H1 (cell line): ENCODE data around the gene CGB3. TPM values are rescaled to one million over a fixed set of nuclear protein-coding genes. Genes with fewer than 3 reads are reported as not detected.

Experiments
- CTCF ChIA-PET: fragments of 300-600 bp; sonication (Branson Sonifier 250); formaldehyde crosslinking; loops from one replicate; lab custom pipeline; 2021; ENCODE audit not compliant: partially characterized antibody; lab: Charles Lee
- POLR2A ChIA-PET: fragments of 300-600 bp; sonication (Branson Sonifier 250); formaldehyde crosslinking; loops from one replicate; lab custom pipeline; 2021; ENCODE audit warnings: inconsistent platforms; ENCODE audit not compliant: partially characterized antibody; lab: Charles Lee
- DNase-seq, 2 experiments: peaks; one replicate each; pipeline versions ENCODE4 v3.0.0 to v3.0.0-alpha.2; 2010 to 2022; ENCODE audit warnings: low spot score in 2 of 2, low read depth in 1 of 2, mixed read lengths in 1 of 2
- FAIRE-seq: peaks from 2 replicates; lab custom pipeline; 2011; peaks lifted over from hg19 to GRCh38; lab: Jason Lieb, UNC
- H2AFZ ChIP-seq: 2 replicates; pipeline ENCODE4 v1.8.1; 2012; ENCODE audit warnings: low read length, inconsistent platforms
- H2AK5ac ChIP-seq: 2 replicates; pipeline ENCODE4 v1.6.1; 2013; ENCODE audit warnings: low read depth, low read length
- H2BK120ac ChIP-seq: replicated peaks from 2 replicates; pipeline ENCODE3; 2013; ENCODE audit warnings: low read depth, low read length, inconsistent platforms
- H2BK12ac ChIP-seq: 2 replicates; pipeline ENCODE4 v1.6.1; 2013; ENCODE audit warnings: low read depth, low read length
- H2BK15ac ChIP-seq: 2 replicates; pipeline ENCODE4 v1.6.1; 2013; ENCODE audit warnings: low read length
- H2BK20ac ChIP-seq: 2 replicates; pipeline ENCODE4 v1.6.1; 2013; ENCODE audit warnings: low read length
- H2BK5ac ChIP-seq: 2 replicates; pipeline ENCODE4 v1.6.1; 2013; ENCODE audit warnings: low read depth, low read length
- H3K14ac ChIP-seq: 2 replicates; pipeline ENCODE4 v1.6.1; 2013; ENCODE audit warnings: inconsistent platforms; ENCODE audit not compliant: insufficient read length
- H3K18ac ChIP-seq: 2 replicates; pipeline ENCODE4 v1.6.1; 2013; ENCODE audit warnings: low read length; ENCODE audit errors: extremely low read depth
- H3K23ac ChIP-seq: 2 replicates; pipeline ENCODE4 v1.6.1; 2013; ENCODE audit warnings: inconsistent platforms; ENCODE audit not compliant: insufficient read length
- H3K23me2 ChIP-seq: 2 replicates; pipeline ENCODE4 v1.6.1; 2013; ENCODE audit warnings: low read depth, low read length
- H3K27ac ChIP-seq: 2 replicates; pipeline ENCODE4 v1.6.1; 2011; ENCODE audit warnings: low read depth, low read length, inconsistent platforms
- H3K27me3 ChIP-seq, 4 experiments: replicated peaks in 1 of 4; 1 replicate in 1 of 4; 2 replicates in 3 of 4; pipeline versions ENCODE4 v1.6.1 to v1.8.1; 2011 to 2013; ENCODE audit warnings: low read length in 3 of 4, mild to moderate bottlenecking in 3 of 4, inconsistent platforms in 2 of 4, mixed read lengths in 2 of 4, moderate library complexity in 1 of 4; ENCODE audit not compliant: control insufficient read depth in 3 of 4, insufficient read depth in 3 of 4; ENCODE audit errors: extremely low read depth in 1 of 4
- H3K36me3 ChIP-seq, 4 experiments: 2 replicates each; pipeline versions ENCODE4 v1.6.1 to v1.8.1; 2011 to 2013; ENCODE audit warnings: mild to moderate bottlenecking in 4 of 4, low read length in 3 of 4, moderate library complexity in 2 of 4, control low read depth in 1 of 4, inconsistent platforms in 1 of 4; ENCODE audit not compliant: insufficient read depth in 4 of 4, control insufficient read depth in 2 of 4
- H3K4ac ChIP-seq: replicated peaks from 2 replicates; pipeline ENCODE3; 2013; ENCODE audit warnings: low read length, low read depth, mixed read lengths, inconsistent platforms; ENCODE audit not compliant: insufficient read length
- H3K4me1 ChIP-seq, 4 experiments: replicated peaks in 1 of 4; 1 replicate in 1 of 4; 2 replicates in 3 of 4; pipeline versions ENCODE4 v1.6.1 to v1.8.1; 2011 to 2013; ENCODE audit warnings: low read length in 3 of 4, inconsistent platforms in 2 of 4, mixed read lengths in 1 of 4; ENCODE audit not compliant: insufficient read depth in 4 of 4, control insufficient read depth in 3 of 4
- H3K4me2 ChIP-seq, 2 experiments: 2 replicates each; pipeline versions ENCODE4 v1.6.1 to v1.8.1; 2011 to 2013; ENCODE audit warnings: low read depth in 2 of 2, low read length in 2 of 2, control low read depth in 1 of 2, inconsistent platforms in 1 of 2, mild to moderate bottlenecking in 1 of 2; ENCODE audit not compliant: insufficient read depth in 1 of 2
- H3K4me3 ChIP-seq, 4 experiments: fragments of 200-600, 300-600 bp in 1 of 4; sonication (generic), shearing (Covaris generic), sonication (Bioruptor Twin) in 1 of 4; 2 replicates each; pipeline versions ENCODE4 v1.5.1 to v1.8.1; 2011 to 2016; ENCODE audit warnings: low read length in 4 of 4, low read depth in 3 of 4, control low read depth in 2 of 4, inconsistent platforms in 2 of 4, mild to moderate bottlenecking in 2 of 4, mixed read lengths in 1 of 4, moderate library complexity in 1 of 4; ENCODE audit not compliant: insufficient read depth in 2 of 4; ENCODE audit errors: extremely low read depth in 1 of 4
- H3K56ac ChIP-seq: replicated peaks from 2 replicates; pipeline ENCODE3; 2013; ENCODE audit warnings: low read depth, mild to moderate bottlenecking, mixed read lengths, low read length, inconsistent platforms; ENCODE audit not compliant: insufficient read length
- H3K79me1 ChIP-seq: 2 replicates; pipeline ENCODE4 v1.6.1; 2013; ENCODE audit warnings: low read depth, low read length, control low read depth
- H3K79me2 ChIP-seq, 2 experiments: 2 replicates each; pipeline versions ENCODE4 v1.6.1 to v1.8.1; 2012 to 2013; ENCODE audit warnings: low read length in 2 of 2, mild to moderate bottlenecking in 2 of 2, inconsistent platforms in 1 of 2; ENCODE audit not compliant: insufficient read depth in 2 of 2, control insufficient read depth in 1 of 2
- H3K9ac ChIP-seq, 4 experiments: replicated peaks in 1 of 4; 1 replicate in 1 of 4; 2 replicates in 3 of 4; pipeline versions ENCODE4 v1.6.1 to v1.8.1; 2011 to 2013; ENCODE audit warnings: low read depth in 3 of 4, low read length in 3 of 4, control low read depth in 2 of 4, mild to moderate bottlenecking in 2 of 4, moderate library complexity in 2 of 4, inconsistent platforms in 1 of 4; ENCODE audit errors: extremely low read depth in 1 of 4
- H3K9me3 ChIP-seq, 2 experiments: 2 replicates each; pipeline versions ENCODE4 v1.6.1 to v1.8.1; 2012 to 2013; ENCODE audit warnings: mild to moderate bottlenecking in 2 of 2, moderate library complexity in 2 of 2, control low read depth in 1 of 2, inconsistent platforms in 1 of 2, low read depth in 1 of 2, low read length in 1 of 2, mixed read lengths in 1 of 2; ENCODE audit not compliant: insufficient read depth in 2 of 2
- H4K20me1 ChIP-seq, 2 experiments: replicated peaks in 1 of 2; 2 replicates each; pipeline versions ENCODE3 to v1.8.1; 2011 to 2013; ENCODE audit warnings: inconsistent platforms in 2 of 2, low read length in 2 of 2, mild to moderate bottlenecking in 1 of 2; ENCODE audit not compliant: insufficient read depth in 2 of 2, control insufficient read depth in 1 of 2
- H4K5ac ChIP-seq: 2 replicates; pipeline ENCODE4 v1.6.1; 2013; ENCODE audit warnings: low read length, low read depth, mixed read lengths, inconsistent platforms; ENCODE audit not compliant: insufficient read length
- H4K8ac ChIP-seq: 2 replicates; pipeline ENCODE4 v1.8.0; 2013; ENCODE audit warnings: mild to moderate bottlenecking, moderate library complexity, low read length, inconsistent platforms; ENCODE audit not compliant: insufficient read depth; ENCODE audit errors: extremely low read depth
- H4K91ac ChIP-seq: replicated peaks from 2 replicates; pipeline ENCODE3; 2013; ENCODE audit warnings: low read length, mixed read lengths, inconsistent platforms; ENCODE audit not compliant: insufficient read length
- ASH2L ChIP-seq: fragments of 200-600, 300-600 bp; sonication (generic); IDR thresholded peaks from one replicate; pipeline ENCODE4 v1.7.1; 2017; ENCODE audit warnings: low read length
- CBX8 ChIP-seq: fragments of 300-800, 300-1000 bp; sonication (generic); IDR thresholded peaks from 2 replicates; pipeline ENCODE4 v1.7.1; 2016; ENCODE audit warnings: low read depth, low read length, borderline replicate concordance
- CTBP2 ChIP-seq: IDR thresholded peaks from 2 replicates; pipeline ENCODE4 v1.7.0; 2011; ENCODE audit warnings: borderline replicate concordance, mild to moderate bottlenecking, moderate library complexity, mixed read lengths, low read length; ENCODE audit not compliant: insufficient read depth, insufficient read length
- EGR1 ChIP-seq: IDR thresholded peaks from 2 replicates; pipeline ENCODE4 v1.6.1; 2011; ENCODE audit warnings: low read depth, low read length, borderline replicate concordance
- EP300 ChIP-seq, 2 experiments: IDR thresholded peaks; 1 replicate in 1 of 2; 2 replicates in 1 of 2; pipeline ENCODE4 v1.6.1; 2011 to 2012; ENCODE audit warnings: low read depth in 2 of 2, low read length in 2 of 2, mild to moderate bottlenecking in 2 of 2, borderline replicate concordance in 1 of 2, inconsistent platforms in 1 of 2, moderate library complexity in 1 of 2
- KDM4A ChIP-seq: IDR thresholded peaks from one replicate; pipeline ENCODE4 v1.7.1; 2012; ENCODE audit warnings: low read depth, mild to moderate bottlenecking, moderate library complexity, low read length, inconsistent platforms; ENCODE audit not compliant: severe bottlenecking
- POLR2A ChIP-seq, 2 experiments: IDR thresholded peaks; 1 replicate in 1 of 2; 2 replicates in 1 of 2; pipeline ENCODE4 v1.6.1; 2011; ENCODE audit warnings: low read depth in 2 of 2, low read length in 2 of 2, mild to moderate bottlenecking in 2 of 2; ENCODE audit errors: control extremely low read depth in 1 of 2
- RBBP5 ChIP-seq: IDR thresholded peaks from 2 replicates; pipeline ENCODE4 v1.7.1; 2012; ENCODE audit warnings: low read depth, mild to moderate bottlenecking, inconsistent platforms, low read length, moderate library complexity, borderline replicate concordance
- SAP30 ChIP-seq: fragments of 300-600 bp; sonication (generic); IDR thresholded peaks from 2 replicates; pipeline ENCODE4 v1.7.1; 2012; ENCODE audit warnings: low read length, moderate library complexity, mild to moderate bottlenecking, inconsistent platforms; ENCODE audit not compliant: insufficient read depth, insufficient replicate concordance
- SIN3A ChIP-seq, 2 experiments: IDR thresholded peaks in 1 of 2; conservative IDR thresholded peaks in 1 of 2; 2 replicates each; pipeline ENCODE4 v1.6.1; 2011 to 2012; ENCODE audit warnings: low read length in 2 of 2, improper control_type of control experiment in 1 of 2, low read depth in 1 of 2, mild to moderate bottlenecking in 1 of 2
- YY1 ChIP-seq: IDR thresholded peaks from 2 replicates; pipeline ENCODE4 v1.6.1; 2011; ENCODE audit warnings: low read depth, mild to moderate bottlenecking, low read length
- WGBS, 2 experiments: shearing (Covaris generic) in 1 of 2; methylation state at CpG; one replicate each; pipeline versions ENCODE4 v1.1.6 to v1.1.7; 2013 to 2015; ENCODE audit warnings: low lambda C conversion rate in 2 of 2, mixed read lengths in 2 of 2, inconsistent platforms in 1 of 2, low coverage in 1 of 2, missing lambda C conversion rate in 1 of 2; ENCODE audit not compliant: insufficient replicate concordance in 2 of 2, insufficient coverage in 1 of 2, insufficient read length in 1 of 2; ENCODE audit errors: extremely low coverage in 1 of 2, missing lambda C conversion rate in 1 of 2; 5-methylcytosine and 5-hydroxymethylcytosine counted together
- polyA plus RNA-seq, 7 experiments: library from polyadenylated mRNA; depleted of rRNA in 3 of 7; stranded (reverse) in 5 of 7; unstranded in 2 of 7; fragments of >200 nt in 5 of 7; fragments of 200-250 nt in 2 of 7; gene quantifications; 1 replicate in 5 of 7; 2 replicates in 1 of 7; 4 replicates in 1 of 7; pipeline versions ENCODE4 v1.2.1 to v1.2.3, GENCODE V29; 2011 to 2013; ENCODE audit warnings: missing spikeins in 2 of 7, mixed read lengths in 2 of 7
- total RNA-seq: library from RNA; stranded (reverse); fragmentation: NEBNext Ultra II Directional; extraction: Animal tissue kit (Norgen Biotek cat#: 25700); gene quantifications from 2 replicates; pipeline ENCODE4 v1.2.1, GENCODE V29; 2021

The CGB3 gene
- total and polyA plus RNA-seq, 2 of the 8 experiments (the other 6 are each of a cell fraction or from before 2014, with no cell fraction given), result not detected

DNA sequence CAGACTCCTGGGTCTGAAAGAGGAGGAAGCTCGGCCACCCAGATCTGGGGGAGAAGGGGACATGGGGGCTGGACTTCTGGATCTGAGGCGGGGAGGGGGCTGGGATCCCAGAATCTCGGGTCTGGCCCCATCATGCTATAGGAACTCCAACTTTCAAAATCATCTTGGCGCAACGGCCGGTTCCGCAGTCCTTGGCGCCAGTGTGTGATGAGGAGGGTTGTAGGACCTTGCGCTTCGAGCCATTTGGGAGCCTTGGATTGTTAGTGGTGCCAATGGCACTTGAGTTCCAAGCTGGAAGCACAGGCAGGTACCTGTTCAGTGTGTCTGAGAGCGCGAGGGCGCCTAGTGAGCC lies 30.1 kb downstream of the CGB3 start:
- peak overlapping the region; percentile 91 to 97 for H3K4me2 ChIP-seq
- no peak overlapping the region for H3K18ac ChIP-seq
- no peak overlapping the region for H2AK5ac ChIP-seq
- H2BK120ac ChIP-seq, result no peak overlapping the region
- H4K5ac ChIP-seq, result peak overlapping the region; percentile 29
- no peak overlapping the region for H2AFZ ChIP-seq
- H4K91ac ChIP-seq, result no peak overlapping the region
- H3K4me1 ChIP-seq, result peaks cover 0 to 3% (median 0%) of the 10 kb centered on the region in 4 experiments; a peak in 2 of 7 replicates
- H4K8ac ChIP-seq, result no peak overlapping the region; the same call in 1 of the 2 replicates
- H3K27ac ChIP-seq, result peak overlapping the region; percentile 28; the same call in 1 of the 2 replicates
- H3K27me3 ChIP-seq, result no peaks in the 10 kb centered on the region
- H3K9ac ChIP-seq, result peak overlapping the region; percentile 31 to 90 (median 74)
- peaks cover under 1 to 12% of the 10 kb centered on the region in 2 experiments for H4K20me1 ChIP-seq
- H3K4ac ChIP-seq, result no peak overlapping the region
- peaks cover 15% of the 10 kb centered on the region for H3K79me1 ChIP-seq
- 8% methylated on average over 12 of the region's 13 CpGs; no CpG with 5 or more reads in 1 of the 2 experiments for WGBS, 2 experiments
- peaks cover 0 to 6% (median 0%) of the 10 kb centered on the region in 4 experiments; a peak in 1 of 8 replicates for H3K36me3 ChIP-seq
- ChIA-PET POLR2A (interaction anchor here (0.6 to 4.4 kb wide), 11 partner anchors 17 to 925 kb away, joined by 3 to 37 read pairs (median 3); partner anchors contain the start of genes FTL and PPP1R15A), CTCF (interaction anchor here (0.6 to 2.6 kb wide), 25 partner anchors 15 to 289 kb away, joined by 3 to 19 read pairs (median 3); partner anchors contain the start of gene NUCB1)
- H3K56ac ChIP-seq, result no peak overlapping the region
- H3K4me3 ChIP-seq, result peak overlapping the region; percentile 74 to 97 (median 92)
- no peak overlapping the region for H3K23ac ChIP-seq
- H2BK5ac ChIP-seq, result no peak overlapping the region
- FAIRE-seq (no peak), DNase-seq (no peak)
- H3K23me2 ChIP-seq, result peaks cover 8% of the 10 kb centered on the region; the same call in 1 of the 2 replicates
- no peak overlapping the region for H3K14ac ChIP-seq
- no peak overlapping the region for H2BK12ac ChIP-seq
- H3K9me3 ChIP-seq, result no peaks in the 10 kb centered on the region
- H2BK15ac ChIP-seq, result no peak overlapping the region
- H2BK20ac ChIP-seq, result no peak overlapping the region
- H3K79me2 ChIP-seq, result peaks cover 11 to 33% of the 10 kb centered on the region in 2 experiments; a peak in 3 of 4 replicates
- TF ChIP-seq EP300 (IDR thresholded peaks at IDR 0.05; ENCODE audit: borderline replicate concordance in 1 of 2, low read depth in 2 of 2, low read length in 2 of 2) (no peak), SIN3A (conservative IDR thresholded peaks at IDR 0.05 in 1 of 2, IDR thresholded peaks at IDR 0.05 in 1 of 2; ENCODE audit: low read depth in 1 of 2, low read length in 2 of 2) (0 out of 4 replicates have a peak, but pooled peaks of 1 of the 2 experiments have one; percentile 6), ASH2L (no peak), KDM4A (no peak), RBBP5 (no peak), SAP30 (peak; percentile 45), EGR1 (no peak), CTBP2 (no peak), POLR2A (IDR thresholded peaks at IDR 0.05; ENCODE audit: control extremely low read depth in 1 of 2, low read depth in 2 of 2, low read length in 2 of 2) (no peak), CBX8 (no peak), YY1 (no peak)
